Esophagus (tissue), 2 donors: ENCODE measurements around the gene PPIL1. TPM values are rescaled to one million over a fixed set of nuclear protein-coding genes. Genes with fewer than 3 reads are reported as not detected.
"Not testable (repeated sequence)": the region's sequence is repeated elsewhere in the genome, so short reads cannot be mapped to it uniquely, and the experiment has no call there.

Experiments used
- H3K27ac ChIP-seq, 2 donors: one replicate each; pipeline ENCODE4 v1.5.1; 2013; ENCODE audit warnings: low read depth in 2 of 2, mild to moderate bottlenecking in 2 of 2, inconsistent platforms in 1 of 2, low read length in 1 of 2, moderate library complexity in 1 of 2
- H3K27me3 ChIP-seq, 2 donors: one replicate each; pipeline ENCODE4 v1.6.1; 2013; ENCODE audit warnings: low read length in 2 of 2, control low read depth in 1 of 2, mild to moderate bottlenecking in 1 of 2; ENCODE audit not compliant: insufficient read depth in 2 of 2, control insufficient read depth in 1 of 2
- H3K36me3 ChIP-seq, 2 donors: one replicate each; pipeline ENCODE4 v1.6.1; 2013; ENCODE audit warnings: low read length in 1 of 2; ENCODE audit not compliant: control insufficient read depth in 2 of 2, insufficient read depth in 2 of 2
- H3K4me1 ChIP-seq, 2 donors: one replicate each; pipeline ENCODE4 v1.6.1; 2013; ENCODE audit warnings: low read length in 1 of 2; ENCODE audit not compliant: control insufficient read depth in 2 of 2, insufficient read depth in 2 of 2
- H3K4me3 ChIP-seq, 2 donors: one replicate each; pipeline ENCODE4 v1.5.1; 2013; ENCODE audit warnings: low read length in 2 of 2, mild to moderate bottlenecking in 2 of 2, low read depth in 1 of 2, moderate library complexity in 1 of 2
- H3K9me3 ChIP-seq, 2 donors: one replicate each; pipeline ENCODE4 v1.6.1; 2013; ENCODE audit warnings: mild to moderate bottlenecking in 2 of 2, low read depth in 1 of 2, low read length in 1 of 2, moderate library complexity in 1 of 2; ENCODE audit not compliant: control insufficient read depth in 2 of 2, insufficient read depth in 1 of 2
- WGBS, 2 donors: extraction: QIAGEN DNeasy Blood & Tissue Kit; methylation state at CpG; one replicate each; pipeline ENCODE4 v1.1.7; 2013; 5-methylcytosine and 5-hydroxymethylcytosine counted together
- polyA plus RNA-seq, 2 donors: library from polyadenylated mRNA; stranded (reverse); fragments of 200-250 nt; gene quantifications; one replicate each; pipeline ENCODE4 v1.2.3, GENCODE V29; 2013
- donor health status: healthy with polysubstance abuse.
- donor health status: Bipolar disorder and iron deficiency.

Gene PPIL1
- polyA plus RNA-seq, 2 donors: 12.0 to 20.6 TPM

- Histone ChIP-seq H3K27me3 (no peaks in the 10 kb centered on the region), H3K36me3 (no peaks in the 10 kb centered on the region), H3K4me3 (no peak overlapping the region), H3K27ac (no peak overlapping the region), H3K4me1 (peaks cover under 1 to 16% of the 10 kb centered on the region in 2 donors), H3K9me3 (no peaks in the 10 kb centered on the region)
- WGBS, 2 donors: 68 to 69% methylated on average over 13 to 14 of the region's 14 CpGs
Measured at GRCh38 chr6:36821581-36822335, 52.8 kb downstream of the PPIL1 start.

- Histone ChIP-seq H3K4me1 (peaks cover 0 to 11% of the 10 kb centered on the region in 2 donors), H3K9me3 (no peaks in the 10 kb centered on the region), H3K27ac (no peak overlapping the region), H3K4me3 (no peak overlapping the region), H3K36me3 (no peaks in the 10 kb centered on the region), H3K27me3 (no peaks in the 10 kb centered on the region)
- WGBS, 2 donors: 63 to 78% methylated on average over 12 of the region's 12 CpGs
Measured at GRCh38 chr6:36820700-36821580, 53.7 kb downstream of the PPIL1 start.

- Histone ChIP-seq H3K36me3 (no peaks in the 10 kb centered on the region), H3K4me1 (peaks cover 0 to 4% of the 10 kb centered on the region in 2 donors), H3K27me3 (no peaks in the 10 kb centered on the region), H3K27ac (no peak overlapping the region), H3K4me3 (no peak overlapping the region), H3K9me3 (no peaks in the 10 kb centered on the region)
- WGBS, 2 donors: 73 to 87% methylated on average over 4 of the region's 4 CpGs
Measured at GRCh38 chr6:36818756-36819155, 55.8 kb downstream of the PPIL1 start.

- WGBS, 2 donors: 88 to 91% methylated on average over 3 of the region's 3 CpGs
Measured at GRCh38 chr6:36817847-36818246, 56.8 kb downstream of the PPIL1 start.

GRCh38 chr6:36817176-36817817 lies 57.3 kb downstream of the PPIL1 start:
- Histone ChIP-seq H3K9me3 (no peaks in the 10 kb centered on the region), H3K4me3 (no peak overlapping the region)
- WGBS, 2 donors: 86 to 95% methylated on average over 9 of the region's 9 CpGs

More at GRCh38 chr6:36817847-36818246, 56.8 kb downstream of the PPIL1 start:
- H3K4me3 ChIP-seq: no peak overlapping the region
- H3K4me1 ChIP-seq: peaks cover 0 to under 1% of the 10 kb centered on the region in 2 donors
- no peaks in the 10 kb centered on the region for H3K9me3 ChIP-seq
- H3K27me3 ChIP-seq: no peaks in the 10 kb centered on the region
- no peak overlapping the region for H3K27ac ChIP-seq
- no peaks in the 10 kb centered on the region for H3K36me3 ChIP-seq

GRCh38 chr6:36815962-36816735 lies 58.5 kb downstream of the PPIL1 start:
- Histone ChIP-seq H3K4me1 (no peaks in the 10 kb centered on the region), H3K9me3 (no peaks in the 10 kb centered on the region)
- WGBS, 2 donors: 82% methylated on average over 7 of the region's 7 CpGs

More at GRCh38 chr6:36817176-36817817, 57.3 kb downstream of the PPIL1 start:
- H3K4me1 ChIP-seq: no peaks in the 10 kb centered on the region
- no peaks in the 10 kb centered on the region for H3K36me3 ChIP-seq
- H3K27me3 ChIP-seq: no peaks in the 10 kb centered on the region
- H3K27ac ChIP-seq: no peak overlapping the region

GRCh38 chr6:36814249-36814648 lies 60.4 kb downstream of the PPIL1 start:
- no peaks in the 10 kb centered on the region for H3K27me3 ChIP-seq
- no peaks in the 10 kb centered on the region for H3K9me3 ChIP-seq
- no peaks in the 10 kb centered on the region for H3K4me1 ChIP-seq
- H3K4me3 ChIP-seq: no peak overlapping the region
- H3K27ac ChIP-seq: no peak overlapping the region
- 92% methylated on average over 7 of the region's 7 CpGs for WGBS, 2 donors
- H3K36me3 ChIP-seq: no peaks in the 10 kb centered on the region

More at GRCh38 chr6:36815962-36816735, 58.5 kb downstream of the PPIL1 start:
- no peaks in the 10 kb centered on the region for H3K27me3 ChIP-seq
- no peak overlapping the region for H3K4me3 ChIP-seq
- H3K36me3 ChIP-seq: no peaks in the 10 kb centered on the region
- no peak overlapping the region for H3K27ac ChIP-seq

GRCh38 chr6:36813526-36813925 lies 61.1 kb downstream of the PPIL1 start:
- Histone ChIP-seq H3K36me3 (no peaks in the 10 kb centered on the region), H3K27me3 (no peaks in the 10 kb centered on the region), H3K4me3 (no peak overlapping the region), H3K27ac (no peak overlapping the region), H3K9me3 (no peaks in the 10 kb centered on the region), H3K4me1 (no peaks in the 10 kb centered on the region)
- 67 to 78% methylated on average over 3 of the region's 3 CpGs for WGBS, 2 donors

- not testable (repeated sequence) for H3K27ac ChIP-seq, H3K27me3 ChIP-seq, H3K36me3 ChIP-seq, H3K4me1 ChIP-seq, H3K9me3 ChIP-seq, H3K4me3 ChIP-seq
- WGBS, 2 donors: 89 to 92% methylated on average over 3 of the region's 3 CpGs
Measured at GRCh38 chr6:36813047-36813446, 61.6 kb downstream of the PPIL1 start.
